ENCODE results near the gene PNMA6E.

DNA sequence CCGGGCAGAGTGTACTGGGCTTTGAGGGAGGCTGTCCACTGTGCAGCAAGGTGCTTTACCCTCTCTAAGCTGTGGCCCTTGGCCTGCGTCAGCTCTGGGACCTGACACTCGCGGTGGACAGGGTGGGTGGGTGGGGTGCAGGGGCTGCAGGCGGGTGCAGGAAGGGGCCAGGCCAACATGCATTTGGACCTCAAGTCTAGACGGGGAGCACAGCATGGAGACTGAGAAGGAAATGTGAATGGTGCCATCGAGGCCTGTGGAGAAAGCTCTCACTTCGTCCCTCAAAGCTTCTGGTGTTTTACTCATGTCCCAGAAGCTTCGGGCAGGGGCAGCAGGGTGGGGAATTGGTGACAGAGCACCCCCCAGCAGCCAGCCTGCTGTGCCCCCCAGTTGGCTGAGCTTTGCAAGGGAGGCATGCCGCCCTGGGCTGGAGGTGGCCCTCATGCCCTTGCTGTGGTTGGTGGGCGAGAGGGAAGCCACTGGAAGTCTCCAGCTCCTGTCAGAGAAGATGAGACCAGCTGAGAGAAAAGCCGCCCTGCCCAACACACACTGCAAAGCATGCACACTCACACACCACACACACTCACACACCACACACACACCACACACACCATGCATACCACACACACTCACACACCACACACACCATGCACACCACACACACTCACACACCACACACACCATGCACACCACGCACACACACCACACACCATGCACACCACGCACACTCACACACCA, 12.3 kb downstream of the PNMA6E start:
- TF ChIP-seq ZNF274 (IDR thresholded peaks at IDR 0.05; ENCODE audit: low read depth, low read length) (no peak), SUZ12 (IDR thresholded peaks at IDR 0.05; ENCODE audit: extremely low read depth, insufficient read depth, insufficient read length) (no peak), YY1 (IDR thresholded peaks at IDR 0.05; ENCODE audit: insufficient read depth, insufficient read length) (no peak)
